MV-4-11 (cell line): Measurements from ENCODE around the gene CMIP.

Source experiments
- DNase-seq: peaks from one replicate; lab custom pipeline; 2025; lab: John Stamatoyannopoulos, UW

The CMIP gene

GRCh38 chr16:81551151-81551808 is 106.7 kb downstream of the CMIP start:
- DNase-seq: peak; percentile 73

DNA sequence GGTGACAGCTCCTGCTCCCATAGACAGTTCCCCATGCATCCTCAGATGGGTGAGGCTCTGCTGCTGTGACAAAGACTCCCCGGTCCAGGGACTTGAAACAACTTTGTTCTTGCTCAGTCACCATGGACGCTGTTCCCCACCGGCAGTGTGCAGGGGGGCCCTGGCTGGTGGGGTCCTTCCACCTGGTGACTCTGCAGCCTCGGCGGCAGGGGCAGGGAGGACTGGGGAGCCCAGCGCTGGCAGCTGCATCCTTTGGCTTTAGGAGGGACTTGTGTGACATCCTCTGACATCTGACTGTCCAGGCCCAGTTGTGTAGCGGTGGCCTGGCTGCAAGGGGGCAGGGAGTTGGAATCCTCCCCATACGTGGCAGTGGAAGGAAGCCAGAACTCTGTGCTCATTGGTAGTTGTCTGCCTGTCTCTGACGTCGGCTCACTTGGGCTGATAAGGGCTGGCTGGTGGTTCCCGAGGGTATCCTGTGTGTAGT is 107.3 kb downstream of the CMIP start:
- no peak for DNase-seq

GRCh38 chr16:81552743-81553079 is 108.1 kb downstream of the CMIP start:
- DNase-seq: no peak

DNA sequence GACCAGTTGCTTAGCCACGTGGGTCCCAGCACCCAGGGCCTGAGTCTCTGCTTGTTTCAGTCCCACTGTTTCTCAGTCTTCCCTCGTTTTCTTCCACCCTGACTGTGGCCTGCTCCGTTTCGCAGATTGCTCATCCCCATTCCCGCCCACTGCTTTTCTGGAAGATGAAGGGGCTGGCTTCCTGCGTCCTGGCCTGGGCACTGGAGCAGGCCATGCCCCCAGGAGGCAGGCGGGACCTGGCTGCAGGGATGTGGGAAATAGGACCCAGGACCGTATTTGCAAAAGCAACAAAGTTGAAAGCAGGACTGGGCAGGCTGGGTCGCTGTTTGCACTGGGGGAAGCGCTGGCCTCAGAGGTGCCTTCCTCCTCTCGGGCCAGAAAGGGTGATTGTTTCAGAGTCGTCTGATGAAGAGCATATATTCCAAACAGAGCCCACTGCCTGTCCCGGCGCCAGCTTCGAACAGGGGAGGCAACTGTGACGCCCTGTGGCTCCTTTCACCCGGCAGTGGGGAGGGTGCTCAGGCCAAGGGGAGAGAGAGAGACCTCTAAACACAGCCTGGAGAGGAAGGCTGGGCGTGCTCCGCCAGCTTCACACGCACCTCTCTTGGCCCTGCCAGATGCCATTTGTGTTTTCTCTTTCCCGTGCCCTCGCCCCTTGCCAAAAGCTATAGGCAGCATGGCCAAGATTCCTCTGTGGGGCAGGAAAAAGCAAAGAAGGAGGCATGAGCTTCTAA is 108.6 kb downstream of the CMIP start:
- DNase-seq: no peak

DNA sequence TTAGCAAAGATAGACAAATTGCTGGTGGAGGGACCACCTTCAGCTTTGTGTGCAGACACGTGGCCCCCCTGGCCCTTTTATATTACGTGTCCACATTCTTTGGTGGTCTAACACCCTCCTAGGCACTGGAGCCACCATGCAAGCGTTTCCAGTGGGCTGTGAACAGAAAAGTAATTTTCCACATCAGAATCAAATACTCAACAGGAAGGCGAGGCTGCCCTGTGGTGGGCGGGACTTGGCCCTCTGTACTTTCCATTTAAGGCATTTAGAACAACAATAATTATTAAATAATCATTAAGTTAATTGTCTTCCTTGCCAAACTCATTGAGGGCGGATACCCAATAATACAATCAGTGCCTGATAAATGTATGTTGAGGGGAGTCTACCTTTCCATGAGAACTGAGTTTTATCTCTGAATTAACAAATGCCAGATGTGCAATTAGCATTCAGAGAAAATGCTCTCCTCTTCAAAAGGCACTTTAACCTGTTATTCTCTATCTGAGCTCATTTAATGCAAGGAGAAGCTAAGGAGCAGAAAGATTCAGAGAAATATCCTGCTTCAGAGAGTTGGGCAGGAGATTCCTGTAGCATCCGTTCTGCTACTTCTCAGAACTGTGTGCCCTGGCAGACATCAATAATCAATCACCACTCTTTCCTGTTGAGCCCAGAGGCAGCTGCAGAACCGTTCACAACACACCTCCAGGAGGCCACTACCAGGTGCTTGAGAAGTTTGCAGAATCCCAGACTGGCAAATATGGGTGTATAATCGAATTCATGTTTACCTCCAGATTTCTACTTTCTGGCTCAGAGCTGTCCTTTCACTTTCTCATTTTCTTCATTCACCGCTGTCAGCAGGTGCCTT is 109.4 kb downstream of the CMIP start:
- no peak for DNase-seq

GRCh38 chr16:81554979-81555378 is 110.4 kb downstream of the CMIP start:
- DNase-seq: no peak

DNA sequence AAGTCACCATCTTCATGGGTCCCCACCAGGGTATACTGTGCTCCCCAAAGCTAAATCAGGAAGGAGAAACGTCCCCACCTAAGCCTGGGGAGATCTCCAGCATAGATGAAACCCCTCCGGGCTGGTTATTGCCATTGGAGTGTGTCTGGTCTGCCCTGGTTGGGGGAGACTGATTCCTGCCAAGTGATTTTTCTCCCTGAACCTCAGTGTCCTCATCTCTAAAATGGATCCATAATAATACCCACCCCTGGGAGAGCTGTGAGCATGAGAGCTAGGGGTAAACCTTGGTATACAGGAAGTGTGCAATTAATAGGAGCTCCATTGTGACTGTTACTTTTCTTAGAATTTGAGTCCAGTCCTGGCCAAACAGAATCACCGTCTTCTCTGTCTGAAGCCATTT is 111.1 kb downstream of the CMIP start:
- DNase-seq: no peak

DNA sequence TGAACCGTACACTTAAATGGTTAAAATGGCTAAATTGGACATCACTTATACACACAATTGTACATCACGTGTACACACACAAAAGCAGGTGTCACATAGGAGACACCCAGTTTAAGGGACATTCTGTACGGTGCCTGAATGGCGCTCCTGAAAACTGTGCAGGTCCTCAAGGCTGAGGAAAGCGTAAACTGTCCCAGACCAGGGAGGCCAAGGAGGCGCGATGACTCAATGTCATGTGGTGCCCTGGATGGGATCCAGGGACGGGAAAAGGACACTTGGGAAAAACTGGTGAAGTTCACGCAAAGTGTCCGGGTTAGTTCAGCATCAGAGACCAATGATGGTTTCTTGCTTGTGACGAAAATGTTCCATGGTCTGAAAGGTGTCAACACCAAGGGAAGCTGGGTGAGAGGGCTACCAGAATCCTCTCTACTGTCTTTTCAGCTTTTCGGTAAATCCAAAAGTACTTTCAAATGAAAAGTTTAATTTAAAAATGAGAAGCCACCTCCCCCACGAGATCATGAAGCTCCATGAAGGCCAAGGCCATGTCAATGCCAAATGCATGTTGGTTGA is 112.2 kb downstream of the CMIP start:
- DNase-seq: no peak

DNA sequence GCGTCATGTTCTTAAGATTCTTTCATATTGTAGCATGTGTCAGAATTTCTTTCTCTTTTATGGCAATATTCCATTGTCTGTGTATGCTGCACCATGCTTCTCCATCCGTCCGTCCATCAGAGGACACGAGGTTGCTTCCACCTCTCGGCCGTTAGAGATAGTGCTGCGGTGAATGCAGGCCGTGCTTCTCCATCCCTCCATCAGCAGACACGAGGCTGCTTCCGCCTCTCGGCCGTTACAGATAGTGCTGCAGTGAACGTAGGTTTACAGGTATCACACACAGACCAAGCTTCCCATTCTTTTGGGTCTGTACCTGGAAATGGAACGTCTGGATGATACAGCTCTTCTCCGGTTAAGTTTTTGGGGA is 113.5 kb downstream of the CMIP start:
- no peak for DNase-seq

GRCh38 chr16:81558444-81559175 is 114.0 kb downstream of the CMIP start:
- DNase-seq: no peak

DNA sequence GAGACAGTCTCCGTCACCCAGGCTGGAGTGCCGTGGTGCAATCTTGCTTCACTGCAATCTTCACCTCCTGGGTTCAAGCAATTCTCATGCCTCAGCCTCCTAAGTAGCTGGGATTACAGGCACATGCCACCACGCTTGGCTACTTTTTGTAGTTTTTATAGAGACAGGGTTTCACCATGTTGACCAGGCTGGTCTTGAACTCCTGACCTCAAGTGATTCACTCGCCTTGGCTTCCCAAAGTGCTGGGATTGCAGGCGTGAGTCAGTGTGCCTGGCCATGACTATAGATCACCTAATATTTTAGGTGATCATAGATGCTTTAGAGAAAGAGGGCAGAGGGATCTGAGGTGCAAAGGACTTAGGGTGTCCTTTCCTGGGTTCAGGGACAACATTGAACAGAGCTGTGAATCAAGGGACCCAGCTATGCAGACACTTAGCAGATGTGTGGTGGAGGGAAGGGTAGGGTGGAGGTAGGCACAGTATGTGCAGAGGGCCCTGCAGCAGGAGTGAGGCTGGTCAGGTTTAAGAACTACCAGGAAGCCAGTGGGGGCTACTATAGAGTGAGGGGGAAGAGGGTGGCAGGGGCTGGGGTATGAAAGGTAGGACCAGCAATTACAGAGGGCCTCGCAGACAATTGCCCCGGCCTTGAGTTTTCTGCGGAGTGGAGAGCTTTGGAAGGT is 116.5 kb downstream of the CMIP start:
- no peak for DNase-seq

GRCh38 chr16:81562174-81562849 is 117.7 kb downstream of the CMIP start:
- DNase-seq: no peak

DNA sequence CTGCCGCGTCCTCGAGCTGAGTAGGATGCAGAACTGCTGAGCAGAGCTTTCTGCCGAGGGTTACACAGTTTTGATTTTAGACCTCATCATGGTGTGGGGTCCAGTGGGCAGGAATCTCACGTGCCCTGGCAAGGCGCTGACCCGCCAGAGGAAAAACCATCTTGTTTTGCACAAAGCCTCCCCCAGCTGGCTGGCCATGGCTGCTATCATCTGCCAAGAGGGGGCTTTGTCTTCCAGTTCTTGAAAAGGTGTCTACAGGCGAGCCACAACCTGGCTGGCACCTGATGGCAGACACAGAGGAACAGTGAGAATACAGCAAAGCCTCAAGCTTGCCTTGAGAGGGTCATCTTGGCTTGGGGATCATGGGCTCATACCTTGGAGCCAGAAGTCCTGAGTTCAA is 118.3 kb downstream of the CMIP start:
- no peak for DNase-seq

DNA sequence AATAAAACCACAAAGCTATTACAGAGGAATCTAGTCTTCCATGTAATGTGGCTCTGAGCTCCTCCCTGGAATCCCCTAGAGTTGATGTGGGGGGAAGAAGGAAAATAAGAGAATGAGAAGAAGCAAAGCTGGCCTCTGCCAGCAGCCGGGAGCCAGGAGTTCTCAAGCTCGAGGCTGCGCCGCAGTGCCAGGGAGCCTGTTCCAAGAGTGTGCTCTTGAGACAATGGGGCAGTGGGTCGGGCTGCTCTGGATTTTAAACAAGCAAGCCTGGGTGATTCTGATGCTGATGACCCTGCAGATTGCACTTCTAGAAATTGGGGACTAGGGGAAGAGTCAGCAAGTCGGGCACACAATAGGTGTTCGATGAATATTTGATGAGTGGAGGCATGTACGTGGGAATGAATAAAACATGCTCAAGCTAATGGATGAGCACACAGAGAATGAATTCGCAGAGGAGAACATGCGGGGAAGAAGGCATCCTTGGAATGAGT is 119.9 kb downstream of the CMIP start:
- no peak for DNase-seq

DNA sequence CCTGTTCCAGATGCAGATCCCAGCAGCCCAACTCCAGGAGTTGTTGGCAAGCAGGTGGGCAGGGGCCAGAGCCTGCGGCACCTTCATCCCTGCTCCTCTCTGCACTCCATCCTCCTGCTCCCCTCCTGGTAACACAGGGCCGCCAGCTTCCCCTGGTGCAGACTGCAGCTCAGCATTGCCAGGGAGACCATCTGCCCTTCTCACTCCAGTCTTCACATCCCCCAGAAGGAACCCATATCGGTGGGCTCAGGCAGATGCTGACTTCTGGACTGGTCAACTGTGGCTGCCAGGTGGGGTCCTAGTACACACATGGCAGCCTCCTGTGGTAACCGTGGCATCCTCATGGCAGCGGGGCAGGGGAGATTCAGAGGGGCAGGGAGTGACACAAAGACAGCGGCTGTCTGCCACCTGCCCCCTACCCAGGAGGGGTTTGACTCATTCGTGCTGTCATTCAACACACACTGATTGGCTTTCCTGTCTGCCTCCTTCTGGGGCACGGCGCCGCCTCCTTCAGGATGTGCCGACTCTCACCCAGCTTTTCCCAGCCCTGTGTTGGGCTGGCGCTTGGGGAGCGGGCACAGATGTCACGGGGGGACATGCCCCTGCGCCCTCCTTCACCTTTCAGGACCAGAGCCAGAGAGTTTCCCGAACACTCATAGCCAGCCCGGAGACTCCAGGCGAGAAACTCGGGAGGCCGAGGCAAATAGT is 120.9 kb downstream of the CMIP start:
- DNase-seq: no peak

DNA sequence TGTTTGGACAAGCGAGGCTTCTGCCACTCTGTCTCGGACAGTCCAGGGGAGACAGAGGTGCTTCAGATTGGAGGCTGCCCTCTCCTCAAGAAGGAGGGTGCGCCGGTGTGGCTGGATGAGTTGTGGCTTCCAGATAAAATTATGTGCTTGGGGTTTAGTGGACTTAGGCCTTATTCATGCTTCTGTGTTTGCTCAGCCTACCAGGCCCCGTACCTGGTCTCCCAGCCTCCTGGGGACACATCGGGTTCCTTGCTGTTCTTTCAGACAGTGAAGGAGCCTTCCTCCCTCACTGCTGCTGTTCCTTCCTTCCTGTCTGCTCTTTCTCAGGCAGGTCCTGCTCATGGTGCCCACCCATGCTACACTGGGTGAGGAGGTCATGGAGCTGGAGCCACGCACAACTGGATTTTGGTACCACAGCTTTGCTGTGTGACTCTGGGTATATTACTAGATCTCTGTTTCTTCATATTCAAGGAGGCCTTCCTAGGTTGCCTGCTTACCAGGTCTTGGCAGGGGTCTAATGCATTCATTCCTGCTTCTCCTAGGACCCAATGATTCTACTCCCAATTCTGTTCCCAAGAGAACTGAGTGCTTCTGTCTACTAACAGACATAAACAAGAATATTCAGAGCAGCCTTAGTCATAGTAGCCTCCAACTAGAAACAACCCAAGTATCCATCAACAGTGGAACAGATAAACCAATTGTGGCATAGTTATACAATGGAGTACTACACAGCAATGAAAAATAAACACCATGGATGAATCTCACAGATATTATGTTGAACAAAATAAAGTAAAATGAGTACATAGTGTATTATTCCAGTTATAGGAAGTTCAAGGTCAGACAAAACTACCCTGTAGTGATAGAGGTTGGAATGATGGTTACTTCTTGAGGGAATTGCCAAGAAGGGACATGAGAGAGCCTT is 121.7 kb downstream of the CMIP start:
- DNase-seq: no peak

GRCh38 chr16:81567087-81567486 is 122.5 kb downstream of the CMIP start:
- DNase-seq: no peak

GRCh38 chr16:81567987-81568748 is 123.6 kb downstream of the CMIP start:
- peak; percentile 29 for DNase-seq
